ENCODE data around the gene SLC25A38. TPM values are rescaled to one million over a fixed set of nuclear protein-coding genes. Genes with fewer than 3 reads are reported as not detected.

SLC25A38 gene
- total RNA-seq, 1 experiment from 2014 or later: 22.0 TPM

DNA sequence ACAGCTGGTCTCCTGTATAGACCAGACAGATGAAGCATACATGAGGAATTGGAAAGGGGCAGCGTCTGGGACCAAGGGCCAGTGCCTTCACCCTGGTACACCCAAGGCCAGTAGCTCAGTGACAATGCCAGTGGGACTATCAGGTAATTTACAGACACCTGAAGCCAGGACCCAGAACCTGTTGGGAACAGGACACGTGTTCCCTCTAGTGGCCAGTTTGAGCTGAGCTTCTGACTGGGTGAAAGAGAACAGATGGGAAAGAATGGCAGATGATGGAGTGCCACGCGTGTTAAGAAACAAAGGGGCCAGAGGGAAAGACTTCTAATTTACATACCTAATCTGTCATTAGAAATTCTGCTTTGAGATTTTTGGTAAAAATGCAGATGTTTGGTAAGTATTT, 5.1 kb upstream of the SLC25A38 start:
- peak in 1 of 2 experiments; percentile 34 for DNase-seq
- H3K9me3 ChIP-seq (ENCODE audit: insufficient read depth, low read depth): no peaks in the 10 kb centered on the region
- H2AFZ ChIP-seq: no peak overlapping the region
- no TSS peak for BruUV-seq (replicated peaks)
- no peaks in the 10 kb centered on the region for H3K9me2 ChIP-seq (ENCODE audit: insufficient read depth)
- intact Hi-C loops (cut with micrococcal nuclease; ENCODE audit: unreplicated experiment): loop anchor here (5.0 kb wide), 1 partner anchor 186 kb away; the partner anchor contains the start of gene XIRP1
- no peak overlapping the region for H3K4me3 ChIP-seq
- no peaks in the 10 kb centered on the region for H3K36me3 ChIP-seq (ENCODE audit: low read depth)
- peaks cover 4% of the 10 kb centered on the region; the same call in 1 of the 2 replicates for H3K79me2 ChIP-seq (ENCODE audit: low read depth)
- H3K27ac ChIP-seq: no peak overlapping the region
- H3K4me1 ChIP-seq (replicated peaks; ENCODE audit: insufficient read depth): peaks cover 8% of the 10 kb centered on the region; the same call in 1 of the 2 replicates
- CTCF ChIA-PET: interaction anchor here (0.8 to 1.0 kb wide), 2 partner anchors 39 to 90 kb away, joined by 3 to 4 read pairs; no protein-coding TSS in a partner anchor
- no peak for TF ChIP-seq EZH2 (IDR thresholded peaks at IDR 0.05; ENCODE audit: low read depth)
- TF ChIP-seq, protein P1, sequence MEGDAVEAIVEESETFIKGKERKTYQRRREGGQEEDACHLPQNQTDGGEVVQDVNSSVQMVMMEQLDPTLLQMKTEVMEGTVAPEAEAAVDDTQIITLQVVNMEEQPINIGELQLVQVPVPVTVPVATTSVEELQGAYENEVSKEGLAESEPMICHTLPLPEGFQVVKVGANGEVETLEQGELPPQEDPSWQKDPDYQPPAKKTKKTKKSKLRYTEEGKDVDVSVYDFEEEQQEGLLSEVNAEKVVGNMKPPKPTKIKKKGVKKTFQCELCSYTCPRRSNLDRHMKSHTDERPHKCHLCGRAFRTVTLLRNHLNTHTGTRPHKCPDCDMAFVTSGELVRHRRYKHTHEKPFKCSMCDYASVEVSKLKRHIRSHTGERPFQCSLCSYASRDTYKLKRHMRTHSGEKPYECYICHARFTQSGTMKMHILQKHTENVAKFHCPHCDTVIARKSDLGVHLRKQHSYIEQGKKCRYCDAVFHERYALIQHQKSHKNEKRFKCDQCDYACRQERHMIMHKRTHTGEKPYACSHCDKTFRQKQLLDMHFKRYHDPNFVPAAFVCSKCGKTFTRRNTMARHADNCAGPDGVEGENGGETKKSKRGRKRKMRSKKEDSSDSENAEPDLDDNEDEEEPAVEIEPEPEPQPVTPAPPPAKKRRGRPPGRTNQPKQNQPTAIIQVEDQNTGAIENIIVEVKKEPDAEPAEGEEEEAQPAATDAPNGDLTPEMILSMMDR (conservative IDR thresholded peaks at IDR 0.05): peak; percentile 71
- peaks cover 10% of the 10 kb centered on the region; the same call in 1 of the 2 replicates for H3K27me3 ChIP-seq (ENCODE audit: insufficient read depth, low read depth)
- no peaks in the 10 kb centered on the region for H4K20me1 ChIP-seq (ENCODE audit: insufficient read depth)
- POLR2A ChIA-PET (ENCODE audit: unreplicated experiment): no interaction called here
- H3F3A ChIP-seq (ENCODE audit: insufficient read depth, low read depth): no peaks in the 10 kb centered on the region
- H3K4me2 ChIP-seq: no peak overlapping the region

DNA sequence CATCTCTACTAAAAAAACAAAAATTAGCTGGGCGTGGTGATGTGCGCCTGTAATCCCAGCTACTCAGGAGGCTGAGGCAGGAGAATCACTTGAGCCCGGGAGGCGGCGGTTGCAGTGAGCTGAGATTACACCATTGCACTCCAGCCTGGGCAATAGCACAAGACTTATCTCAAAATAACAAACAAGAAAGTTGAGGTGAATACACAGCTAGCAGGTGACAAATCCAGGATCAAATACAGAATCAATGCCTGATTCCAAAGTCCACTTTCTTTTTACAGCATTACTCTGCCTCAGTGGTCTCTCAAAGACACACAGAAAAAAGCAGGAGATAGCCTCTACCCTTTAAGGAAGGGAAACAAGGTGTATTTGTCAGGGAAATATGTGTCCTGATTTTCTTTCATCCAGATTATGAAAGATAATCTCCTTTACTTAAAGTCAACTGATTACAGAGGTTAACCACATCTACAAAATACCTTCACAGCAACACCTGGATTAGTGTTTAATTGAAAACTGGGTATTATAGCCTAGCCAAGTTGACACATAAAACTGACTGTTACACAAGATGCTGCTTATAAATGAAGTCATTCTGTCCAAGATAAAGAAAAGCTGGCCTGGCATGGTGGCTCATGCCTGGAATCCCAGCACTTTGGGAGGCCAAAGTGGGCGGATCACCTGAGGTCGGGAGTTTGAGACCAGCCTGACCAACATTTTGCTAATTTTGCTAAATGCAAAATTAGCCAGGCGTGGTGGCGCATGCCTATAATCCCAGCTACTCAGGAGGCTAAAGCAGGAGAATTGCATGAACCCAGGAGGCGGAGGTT, 4.0 kb upstream of the SLC25A38 start:
- CTCF ChIA-PET: no interaction called here
- H3K27ac ChIP-seq: no peak overlapping the region
- TF ChIP-seq, protein P1 (conservative IDR thresholded peaks at IDR 0.05): no peak
- no peak for TF ChIP-seq EZH2 (IDR thresholded peaks at IDR 0.05; ENCODE audit: low read depth)

GRCh38 chr3:39379778-39380155, 3.4 kb upstream of the SLC25A38 start:
- no peaks in the 10 kb centered on the region for H3K9me2 ChIP-seq (ENCODE audit: insufficient read depth)
- H2AFZ ChIP-seq: no peak overlapping the region
- no TSS peak for BruUV-seq (replicated peaks)
- intact Hi-C loops (cut with micrococcal nuclease; ENCODE audit: unreplicated experiment): loop anchor here (5.0 kb wide), 1 partner anchor 187 kb away; the partner anchor contains the start of gene XIRP1
- DNase-seq: no peak
- TF ChIP-seq, protein P1 (conservative IDR thresholded peaks at IDR 0.05): no peak
- TF ChIP-seq EZH2 (IDR thresholded peaks at IDR 0.05; ENCODE audit: low read depth): no peak
- no peaks in the 10 kb centered on the region for H3K27me3 ChIP-seq (ENCODE audit: insufficient read depth, low read depth)
- POLR2A ChIA-PET (ENCODE audit: unreplicated experiment): no interaction called here
- H3K9me3 ChIP-seq (ENCODE audit: insufficient read depth, low read depth): no peaks in the 10 kb centered on the region
- CTCF ChIA-PET: no interaction called here
- H4K20me1 ChIP-seq (ENCODE audit: insufficient read depth): peaks cover 4% of the 10 kb centered on the region
- no peak overlapping the region for H3K27ac ChIP-seq
- no peak overlapping the region for H3K4me3 ChIP-seq
- H3K4me1 ChIP-seq (replicated peaks; ENCODE audit: insufficient read depth): peaks cover 12% of the 10 kb centered on the region
- no peak overlapping the region for H3K4me2 ChIP-seq
- H3F3A ChIP-seq (ENCODE audit: insufficient read depth, low read depth): no peaks in the 10 kb centered on the region; the same call in 1 of the 2 replicates
- no peaks in the 10 kb centered on the region for H3K36me3 ChIP-seq (ENCODE audit: low read depth)
- H3K79me2 ChIP-seq (ENCODE audit: low read depth): peaks cover 15% of the 10 kb centered on the region

More for the DNA sequence above, 4.0 kb upstream of the SLC25A38 start:
- no peak overlapping the region for H2AFZ ChIP-seq
- intact Hi-C loops (cut with micrococcal nuclease; ENCODE audit: unreplicated experiment): loop anchor here (5.0 kb wide), 1 partner anchor 187 kb away; the partner anchor contains the start of gene XIRP1
- no peak overlapping the region for H3K4me3 ChIP-seq
- H3K9me2 ChIP-seq (ENCODE audit: insufficient read depth): no peaks in the 10 kb centered on the region
- peaks cover 10% of the 10 kb centered on the region; the same call in 1 of the 2 replicates for H3K79me2 ChIP-seq (ENCODE audit: low read depth)
- no peaks in the 10 kb centered on the region for H3K27me3 ChIP-seq (ENCODE audit: insufficient read depth, low read depth)
- no peaks in the 10 kb centered on the region for H4K20me1 ChIP-seq (ENCODE audit: insufficient read depth)
- no peak overlapping the region for H3K4me2 ChIP-seq
- no TSS peak for BruUV-seq (replicated peaks)
- POLR2A ChIA-PET (ENCODE audit: unreplicated experiment): no interaction called here
- peaks cover 8% of the 10 kb centered on the region; the same call in 1 of the 2 replicates for H3K4me1 ChIP-seq (replicated peaks; ENCODE audit: insufficient read depth)
- no peaks in the 10 kb centered on the region for H3K36me3 ChIP-seq (ENCODE audit: low read depth)
- no peaks in the 10 kb centered on the region; the same call in 1 of the 2 replicates for H3F3A ChIP-seq (ENCODE audit: insufficient read depth, low read depth)
- DNase-seq: no peak
- H3K9me3 ChIP-seq (ENCODE audit: insufficient read depth, low read depth): no peaks in the 10 kb centered on the region
